Thyroid gland (tissue), 4 donors: ENCODE results near the gene SEMG1.

Experiments
- POLR2A ChIP-seq, 2 donors: fragments of 450-650 bp; IDR thresholded peaks; one replicate each; pipeline ENCODE4 v1.6.1; 2017; ENCODE audit warnings: antibody characterized with exemption in 2 of 2, mild to moderate bottlenecking in 2 of 2, moderate library complexity in 1 of 2
- TF ChIP-seq, protein P1 (sequence below), 6 experiments: fragments of 200-600 bp in 3 of 6; fragments of 450-650 bp in 3 of 6; sonication (generic) in 3 of 6; IDR thresholded peaks; one replicate each; pipeline ENCODE4 v1.5.1; 2016 to 2019; ENCODE audit warnings: antibody characterized with exemption in 6 of 6, mild to moderate bottlenecking in 2 of 6, inconsistent platforms in 1 of 6, moderate library complexity in 1 of 6

DNA sequence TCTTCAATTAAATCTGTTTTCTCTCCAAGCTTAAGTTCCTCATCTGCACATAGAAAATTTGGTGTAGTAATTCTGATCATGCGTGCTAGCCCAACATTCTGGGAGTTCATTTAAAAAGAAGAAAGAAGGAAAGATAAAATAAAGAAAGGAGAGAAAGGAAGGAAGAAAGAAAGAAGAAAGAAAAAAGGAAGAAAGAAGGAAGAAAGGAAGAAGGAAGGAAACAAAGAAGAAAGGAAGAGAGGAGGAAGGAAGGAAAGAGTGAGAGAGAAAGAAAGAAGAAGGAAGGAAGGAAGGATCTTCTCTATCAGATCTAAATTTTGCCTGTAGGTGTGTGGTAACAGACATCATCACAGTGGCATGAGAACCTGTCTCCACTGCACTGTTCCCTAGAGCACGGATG is 31.3 kb downstream of the SEMG1 start:
- TF ChIP-seq, protein P1, sequence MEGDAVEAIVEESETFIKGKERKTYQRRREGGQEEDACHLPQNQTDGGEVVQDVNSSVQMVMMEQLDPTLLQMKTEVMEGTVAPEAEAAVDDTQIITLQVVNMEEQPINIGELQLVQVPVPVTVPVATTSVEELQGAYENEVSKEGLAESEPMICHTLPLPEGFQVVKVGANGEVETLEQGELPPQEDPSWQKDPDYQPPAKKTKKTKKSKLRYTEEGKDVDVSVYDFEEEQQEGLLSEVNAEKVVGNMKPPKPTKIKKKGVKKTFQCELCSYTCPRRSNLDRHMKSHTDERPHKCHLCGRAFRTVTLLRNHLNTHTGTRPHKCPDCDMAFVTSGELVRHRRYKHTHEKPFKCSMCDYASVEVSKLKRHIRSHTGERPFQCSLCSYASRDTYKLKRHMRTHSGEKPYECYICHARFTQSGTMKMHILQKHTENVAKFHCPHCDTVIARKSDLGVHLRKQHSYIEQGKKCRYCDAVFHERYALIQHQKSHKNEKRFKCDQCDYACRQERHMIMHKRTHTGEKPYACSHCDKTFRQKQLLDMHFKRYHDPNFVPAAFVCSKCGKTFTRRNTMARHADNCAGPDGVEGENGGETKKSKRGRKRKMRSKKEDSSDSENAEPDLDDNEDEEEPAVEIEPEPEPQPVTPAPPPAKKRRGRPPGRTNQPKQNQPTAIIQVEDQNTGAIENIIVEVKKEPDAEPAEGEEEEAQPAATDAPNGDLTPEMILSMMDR (IDR thresholded peaks at IDR 0.05): no peak
- TF ChIP-seq POLR2A (IDR thresholded peaks at IDR 0.05): no peak
